GM12878 (cell line): ENCODE data around the gene CXCR6. TPM values are rescaled to one million over a fixed set of nuclear protein-coding genes. Genes with fewer than 3 reads are reported as not detected.

Experiments
- ATAC-seq: fragments of 200-7000 bp; cut with Tn5 transposase; 3 replicates; pipeline ENCODE4 v1.9.1; 2020; ENCODE audit warnings: mild to moderate bottlenecking, moderate library complexity
- BruUV-seq: library from RNA; stranded (reverse); fragments of 400-500 nt; replicated peaks from 2 replicates; lab custom pipeline; 2021; lab: Mats Ljungman, UMichigan
- CTCF ChIA-PET: fragments of 300-600 bp; sonication (Branson Sonifier 250); formaldehyde crosslinking; extraction: SDS; loops from one replicate; lab custom pipeline; 2021; ENCODE audit warnings: inconsistent platforms; lab: Yijun Ruan, JAX
- POLR2A ChIA-PET: fragments of 350-600 bp; formaldehyde crosslinking; extraction: SDS; loops from one replicate; lab custom pipeline; 2021; ENCODE audit warnings: inconsistent platforms; lab: Charles Lee
- RAD21 ChIA-PET: fragments of 300-600 bp; sonication (Branson Sonifier 250); formaldehyde crosslinking; loops from one replicate; lab custom pipeline; 2023; ENCODE audit warnings: antibody characterized with exemption; ENCODE audit not compliant: unreplicated experiment; lab: Charles Lee
- SMC1A ChIA-PET: fragments of 300-600 bp; sonication (Branson Sonifier 250); formaldehyde crosslinking; loops from one replicate; lab custom pipeline; 2023; ENCODE audit not compliant: unreplicated experiment, uncharacterized antibody; lab: Charles Lee
- DNase-seq: peaks from one replicate; pipeline ENCODE4 v3.0.0-alpha.2; 2011; ENCODE audit warnings: low read depth, low spot score
- FAIRE-seq: peaks from 3 replicates; lab custom pipeline; 2011; peaks lifted over from hg19 to GRCh38; lab: Jason Lieb, UNC
- H2AFZ ChIP-seq: 2 replicates; pipeline ENCODE4 v1.6.0; 2011; ENCODE audit warnings: low read depth, low read length, control low read depth; ENCODE audit not compliant: control insufficient read depth
- H3K27ac ChIP-seq: 2 replicates; pipeline ENCODE4 v1.5.1; 2011; ENCODE audit warnings: control low read depth; ENCODE audit not compliant: control insufficient read depth, insufficient read depth
- H3K27me3 ChIP-seq, 2 experiments: replicated peaks in 1 of 2; 2 replicates each; pipeline versions ENCODE4 v1.6.0 to v1.6.1; 2011; ENCODE audit warnings: low read length in 1 of 2; ENCODE audit not compliant: control insufficient read depth in 2 of 2, insufficient read depth in 2 of 2
- H3K36me3 ChIP-seq, 2 experiments: 2 replicates each; pipeline ENCODE4 v1.5.1; 2011; ENCODE audit warnings: low read length in 1 of 2; ENCODE audit not compliant: control insufficient read depth in 2 of 2, insufficient read depth in 2 of 2
- H3K4me1 ChIP-seq: 2 replicates; pipeline ENCODE4 v1.6.1; 2011; ENCODE audit warnings: mild to moderate bottlenecking, low read length, moderate library complexity, mixed read lengths; ENCODE audit not compliant: control insufficient read depth, insufficient read depth
- H3K4me2 ChIP-seq: 2 replicates; pipeline ENCODE4 v1.6.0; 2011; ENCODE audit warnings: control low read depth; ENCODE audit not compliant: control insufficient read depth, insufficient read depth
- H3K4me3 ChIP-seq: fragments of 200-600 bp; sonication (generic); 2 replicates; pipeline ENCODE4 v1.5.1; 2016
- H3K79me2 ChIP-seq: 2 replicates; pipeline ENCODE4 v1.6.0; 2011; ENCODE audit warnings: low read length; ENCODE audit not compliant: control insufficient read depth, insufficient read depth
- H3K9ac ChIP-seq: 2 replicates; pipeline ENCODE4 v1.8.0; 2011; ENCODE audit warnings: low read length, control low read depth, mixed read lengths; ENCODE audit not compliant: control insufficient read depth, insufficient read depth
- H3K9me3 ChIP-seq: replicated peaks from 3 replicates; pipeline ENCODE4 v1.5.1; 2011; ENCODE audit warnings: mild to moderate bottlenecking, low read length; ENCODE audit not compliant: control insufficient read depth, insufficient read depth
- H4K20me1 ChIP-seq: 2 replicates; pipeline ENCODE4 v1.6.0; 2011; ENCODE audit not compliant: control insufficient read depth, insufficient read depth
- E2F4 ChIP-seq: IDR thresholded peaks from 2 replicates; pipeline ENCODE4 v1.6.1; 2012; ENCODE audit warnings: low read depth, low read length, improper control_type of control experiment
- EZH2 ChIP-seq: IDR thresholded peaks from 2 replicates; pipeline ENCODE4 v1.6.1; 2012; ENCODE audit warnings: low read depth, mild to moderate bottlenecking, control low read depth, inconsistent platforms, low read length, borderline replicate concordance; ENCODE audit not compliant: control insufficient read depth
- KDM1A ChIP-seq: fragments of 200-600 bp; sonication (generic); IDR thresholded peaks from 2 replicates; pipeline ENCODE4 v1.6.1; 2016; ENCODE audit warnings: borderline replicate concordance
- MEF2A ChIP-seq: IDR thresholded peaks from 2 replicates; pipeline ENCODE4 v1.6.1; 2011; ENCODE audit warnings: low read depth, mild to moderate bottlenecking, low read length, moderate library complexity; ENCODE audit not compliant: insufficient read depth
- NFYA ChIP-seq: IDR thresholded peaks from 2 replicates; pipeline ENCODE4 v1.6.1; 2011; ENCODE audit warnings: low read depth, mild to moderate bottlenecking, low read length, improper control_type of control experiment, borderline replicate concordance
- NKRF ChIP-seq: fragments of 450-650 bp; conservative IDR thresholded peaks from 2 replicates; pipeline ENCODE4 v1.6.1; 2017; ENCODE audit warnings: mild to moderate bottlenecking, moderate library complexity
- POLR2AphosphoS2 ChIP-seq: IDR thresholded peaks from 2 replicates; pipeline ENCODE4 v1.6.1; 2011; ENCODE audit warnings: low read depth, mild to moderate bottlenecking, low read length, improper control_type of control experiment, moderate library complexity
- RAD21 ChIP-seq: IDR thresholded peaks from 2 replicates; pipeline ENCODE4 v1.6.1; 2011; ENCODE audit warnings: mild to moderate bottlenecking, low read depth, low read length, moderate library complexity; ENCODE audit not compliant: insufficient read depth
- SMAD5 ChIP-seq: IDR thresholded peaks from 2 replicates; pipeline ENCODE4 v1.6.1; 2016; ENCODE audit warnings: antibody characterized with exemption, low read depth
- SP1 ChIP-seq: IDR thresholded peaks from one replicate; pipeline ENCODE4 v1.6.1; 2011; ENCODE audit warnings: low read depth, low read length
- STAT1 ChIP-seq: fragments of 450-650 bp; conservative IDR thresholded peaks from 2 replicates; pipeline ENCODE4 v1.6.1; 2014; ENCODE audit warnings: antibody characterized with exemption, mild to moderate bottlenecking
- TCF3 ChIP-seq: IDR thresholded peaks from 2 replicates; pipeline ENCODE4 v1.6.1; 2012; ENCODE audit warnings: low read depth, mild to moderate bottlenecking, low read length, borderline replicate concordance; ENCODE audit not compliant: insufficient read depth
- USF2 ChIP-seq: IDR thresholded peaks from 2 replicates; pipeline ENCODE4 v1.6.1; 2011; ENCODE audit warnings: low read depth, low read length, improper control_type of control experiment, borderline replicate concordance
- ZBTB4 ChIP-seq: fragments of 450-650 bp; formaldehyde crosslinking; IDR thresholded peaks from 2 replicates; pipeline ENCODE4 v1.4.0; 2022; ENCODE audit warnings: mild to moderate bottlenecking, moderate library complexity
- ZSCAN29 ChIP-seq: fragments of 450-650 bp; IDR thresholded peaks from 2 replicates; pipeline ENCODE4 v1.6.1; 2017; ENCODE audit warnings: mild to moderate bottlenecking, moderate library complexity
- WGBS: methylation state at CpG from one replicate; pipeline ENCODE4 v1.1.6; 2016; ENCODE audit warnings: low lambda C conversion rate; ENCODE audit not compliant: insufficient replicate concordance, insufficient coverage; ENCODE audit errors: missing lambda C conversion rate; 5-methylcytosine and 5-hydroxymethylcytosine counted together
- in situ Hi-C: fragments of 300-500 bp; cut with MboI; formaldehyde crosslinking; loops from 9 replicates; pipeline ENCODE4 v1.14.3; 2018; ENCODE audit warnings: mixed read lengths
- intact Hi-C: fragments of 100-400 bp; cut with micrococcal nuclease; formaldehyde crosslinking; loops from one replicate; pipeline ENCODE4 v1.14.2; 2022; ENCODE audit not compliant: unreplicated experiment
- polyA plus RNA-seq, 11 experiments: library from polyadenylated mRNA; depleted of rRNA in 4 of 11; unstranded in 6 of 11; stranded (reverse) in 5 of 11; fragments of >200 nt; fragmentation: Nextera tagmentation in 4 of 11; fragmentation: Illumina TruSeq in 1 of 11; extraction: Ambion mirVana in 4 of 11; extraction: Trizol in 1 of 11; gene quantifications; 1 replicate in 1 of 11; 2 replicates in 10 of 11; pipeline versions ENCODE4 v1.2.1 to v1.2.3, GENCODE V29; 2011 to 2016; ENCODE audit warnings: inconsistent platforms in 2 of 11, missing spikeins in 2 of 11, low read depth in 1 of 11
- total RNA-seq, 4 experiments: library from RNA; depleted of rRNA in 3 of 4; stranded (reverse); fragments of >200 nt in 3 of 4; fragmentation: Illumina TruSeq in 1 of 4; extraction: Trizol in 1 of 4; gene quantifications; 2 replicates each; pipeline versions ENCODE4 v1.2.1 to v1.2.3, GENCODE V29; 2013 to 2021

CXCR6 gene
- total and polyA plus RNA-seq, 10 of the 15 experiments (the other 5 are each of a cell fraction or from before 2014, with no cell fraction given): 0.04 to 0.20 (median 0.12) TPM; not detected in 5

GRCh38 chr3:45980819-45981218 lies 37.6 kb downstream of the CXCR6 start (continued):
- TF ChIP-seq KDM1A: no peak
- TF ChIP-seq TCF3: no peak
- no peak for TF ChIP-seq ZSCAN29
- no peak for TF ChIP-seq SMAD5
- TF ChIP-seq MEF2A: no peak
- TF ChIP-seq RAD21: no peak
- TF ChIP-seq SP1: no peak
- TF ChIP-seq E2F4: no peak
- TF ChIP-seq USF2: no peak
- TF ChIP-seq, all 136 proteins: peak for 0

GRCh38 chr3:45981346-45982074 lies 38.2 kb downstream of the CXCR6 start:
- no peak overlapping the region for H3K9ac ChIP-seq
- peaks cover 7% of the 10 kb centered on the region for H3K4me1 ChIP-seq
- POLR2A ChIA-PET: interaction anchor here (0.6 to 1.6 kb wide), 6 partner anchors 8 to 103 kb away, joined by 3 to 4 read pairs (median 3); no protein-coding TSS in a partner anchor
- no peak overlapping the region for H3K27ac ChIP-seq
- RAD21 ChIA-PET: interaction anchor here (1.1 to 2.3 kb wide), 4 partner anchors 23 to 389 kb away, joined by 3 to 7 read pairs (median 4); no protein-coding TSS in a partner anchor
- H3K27me3 ChIP-seq: no peaks in the 10 kb centered on the region
- SMC1A ChIA-PET: interaction anchor here (0.8 to 3.1 kb wide), 10 partner anchors 9 to 108 kb away, joined by 3 to 13 read pairs (median 5); partner anchors contain the start of gene FYCO1
- in situ Hi-C loops: no loop called here
- H2AFZ ChIP-seq: no peak overlapping the region
- 0% methylated on average over 2 of the region's 2 CpGs for WGBS
- H4K20me1 ChIP-seq: no peaks in the 10 kb centered on the region; the same call in 1 of the 2 replicates
- no peaks in the 10 kb centered on the region for H3K9me3 ChIP-seq
- no peak overlapping the region for H3K4me2 ChIP-seq
- no TSS peak for BruUV-seq
- CTCF ChIA-PET: interaction anchor here (0.6 to 3.8 kb wide), 6 partner anchors 9 to 96 kb away, joined by 3 to 17 read pairs (median 5); no protein-coding TSS in a partner anchor
- H3K79me2 ChIP-seq: no peaks in the 10 kb centered on the region
- ATAC-seq (no peak), FAIRE-seq (no peak), DNase-seq (no peak)
- intact Hi-C loops: no loop called here
- peaks cover 9 to 18% of the 10 kb centered on the region in 2 experiments for H3K36me3 ChIP-seq
- no peak overlapping the region for H3K4me3 ChIP-seq
- no peak for TF ChIP-seq STAT1
- no peak for TF ChIP-seq EZH2
- TF ChIP-seq NFYA: no peak
- TF ChIP-seq ZBTB4: no peak
- no peak for TF ChIP-seq POLR2AphosphoS2
- TF ChIP-seq NKRF: no peak
- TF ChIP-seq, all 136 proteins: peak for 0
